ENCODE measurements around the gene PBX4.

Gene PBX4

DNA sequence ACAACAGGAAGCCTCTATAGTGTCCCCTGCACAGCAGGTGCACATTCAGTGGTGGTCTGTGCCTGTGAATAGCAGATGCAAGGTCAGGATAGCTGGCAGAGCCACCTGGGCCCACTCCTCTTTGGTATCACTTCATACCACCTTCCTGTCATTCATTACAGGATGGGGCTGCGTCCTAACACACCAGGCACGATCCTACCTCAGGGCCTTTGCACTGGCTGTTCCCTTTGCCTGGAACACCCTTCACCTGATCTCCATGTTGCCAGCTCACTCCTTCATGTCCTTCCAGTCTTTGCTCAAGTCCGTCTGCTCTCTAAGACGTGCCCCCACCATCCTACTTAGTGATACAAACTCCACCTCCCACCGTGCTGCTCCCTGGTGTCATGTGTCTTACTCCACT is 14.2 kb upstream of the PBX4 start:
- no peak overlapping the region for H3K4me3 ChIP-seq (ENCODE audit: low read depth, low read length)
- no peaks in the 10 kb centered on the region for H3K4me1 ChIP-seq (ENCODE audit: control insufficient read depth, insufficient read depth, low read length)
- POLR2A ChIA-PET = no interaction called here
- TF ChIP-seq ZNF623 (tag by site-specific recombination; IDR thresholded peaks at IDR 0.05) (peak; percentile 95), ZNF184 (tag by site-specific recombination; IDR thresholded peaks at IDR 0.05) (no peak), ZNF560 (tag by site-specific recombination; IDR thresholded peaks at IDR 0.05; ENCODE audit: borderline replicate concordance) (no peak), ZNF114 (tag by site-specific recombination; IDR thresholded peaks at IDR 0.05) (no peak), ZNF239 (tag by site-specific recombination; IDR thresholded peaks at IDR 0.05) (no peak), ZNF830 (tag by site-specific recombination; IDR thresholded peaks at IDR 0.05; ENCODE audit: low read depth) (no peak), ZNF610 (tag by site-specific recombination; IDR thresholded peaks at IDR 0.05; ENCODE audit: borderline replicate concordance) (no peak)
- no peaks in the 10 kb centered on the region for H3K9me3 ChIP-seq (ENCODE audit: control insufficient read depth, insufficient read depth, low read depth, low read length)
- no peak overlapping the region for H3K27ac ChIP-seq (ENCODE audit: extremely low read depth, low read depth, low read length)
- CTCF ChIA-PET = interaction anchor here (0.6 to 0.7 kb wide), 2 partner anchors 8 to 30 kb away, joined by 3 read pairs; no protein-coding TSS in a partner anchor
- H3K36me3 ChIP-seq (ENCODE audit: control insufficient read depth in 2 of 2, insufficient read depth in 1 of 2, low read length in 2 of 2) = peaks cover 0 to 41% of the 10 kb centered on the region in 2 experiments; a peak in 2 of 3 replicates

DNA sequence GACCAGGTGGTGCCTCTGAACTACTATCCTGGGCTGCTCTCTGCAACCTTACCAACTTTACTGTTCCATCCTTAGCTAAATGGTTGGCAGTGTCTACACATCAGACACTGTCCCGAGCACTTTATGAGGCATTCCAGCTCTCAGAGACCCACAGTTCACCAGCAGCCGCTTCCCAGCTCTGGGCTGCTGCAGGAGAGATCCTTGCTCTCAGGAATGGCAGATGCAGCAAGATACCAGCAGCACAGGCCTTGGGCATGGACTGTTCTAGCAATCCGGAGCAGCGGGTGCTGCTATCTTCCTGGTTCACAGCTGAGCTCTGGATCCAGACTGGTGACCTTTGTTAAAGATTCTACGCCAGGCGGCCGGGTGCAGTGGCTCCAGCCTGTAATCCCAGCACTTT is 12.9 kb upstream of the PBX4 start:
- peaks cover 0 to 36% of the 10 kb centered on the region in 2 experiments; a peak in 2 of 3 replicates for H3K36me3 ChIP-seq (ENCODE audit: control insufficient read depth in 2 of 2, insufficient read depth in 1 of 2, low read length in 2 of 2)
- no peaks in the 10 kb centered on the region for H3K4me1 ChIP-seq (ENCODE audit: control insufficient read depth, insufficient read depth, low read length)
- no peaks in the 10 kb centered on the region for H3K9me3 ChIP-seq (ENCODE audit: control insufficient read depth, insufficient read depth, low read depth, low read length)
- no peak overlapping the region for H3K27ac ChIP-seq (ENCODE audit: extremely low read depth, low read depth, low read length)
- ChIA-PET POLR2A (interaction anchor here (0.6 kb wide), 1 partner anchor 100 kb away, joined by 8 read pairs; no protein-coding TSS in a partner anchor), CTCF (interaction anchor here (1.3 kb wide), 1 partner anchor 12 kb away, joined by 5 read pairs; the partner anchor contains the start of gene GMIP)
- TF ChIP-seq, protein P1, sequence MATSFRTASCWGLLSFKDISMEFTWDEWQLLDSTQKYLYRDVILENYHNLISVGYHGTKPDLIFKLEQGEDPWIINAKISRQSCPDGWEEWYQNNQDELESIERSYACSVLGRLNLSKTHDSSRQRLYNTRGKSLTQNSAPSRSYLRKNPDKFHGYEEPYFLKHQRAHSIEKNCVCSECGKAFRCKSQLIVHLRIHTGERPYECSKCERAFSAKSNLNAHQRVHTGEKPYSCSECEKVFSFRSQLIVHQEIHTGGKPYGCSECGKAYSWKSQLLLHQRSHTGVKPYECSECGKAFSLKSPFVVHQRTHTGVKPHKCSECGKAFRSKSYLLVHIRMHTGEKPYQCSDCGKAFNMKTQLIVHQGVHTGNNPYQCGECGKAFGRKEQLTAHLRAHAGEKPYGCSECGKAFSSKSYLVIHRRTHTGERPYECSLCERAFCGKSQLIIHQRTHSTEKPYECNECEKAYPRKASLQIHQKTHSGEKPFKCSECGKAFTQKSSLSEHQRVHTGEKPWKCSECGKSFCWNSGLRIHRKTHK (tag by site-specific recombination; IDR thresholded peaks at IDR 0.05) = no peak
- TF ChIP-seq MZF1 (tag by site-specific recombination; IDR thresholded peaks at IDR 0.05; ENCODE audit: borderline replicate concordance) (no peak), ZNF76 (tag by site-specific recombination; IDR thresholded peaks at IDR 0.05; ENCODE audit: borderline replicate concordance, low read depth) (no peak), ZFP37 (tag by site-specific recombination; IDR thresholded peaks at IDR 0.05) (no peak), CTCF (tag by site-specific recombination; IDR thresholded peaks at IDR 0.05) (no peak), ZNF146 (tag by site-specific recombination; IDR thresholded peaks at IDR 0.05) (no peak), ZNF623 (tag by site-specific recombination; IDR thresholded peaks at IDR 0.05) (no peak), ZNF311 (tag by site-specific recombination; IDR thresholded peaks at IDR 0.05; ENCODE audit: borderline replicate concordance) (no peak), ZNF394 (tag by site-specific recombination; IDR thresholded peaks at IDR 0.05; ENCODE audit: borderline replicate concordance) (no peak), SP7 (tag by site-specific recombination; IDR thresholded peaks at IDR 0.05) (no peak)
- TF ChIP-seq, protein P2, sequence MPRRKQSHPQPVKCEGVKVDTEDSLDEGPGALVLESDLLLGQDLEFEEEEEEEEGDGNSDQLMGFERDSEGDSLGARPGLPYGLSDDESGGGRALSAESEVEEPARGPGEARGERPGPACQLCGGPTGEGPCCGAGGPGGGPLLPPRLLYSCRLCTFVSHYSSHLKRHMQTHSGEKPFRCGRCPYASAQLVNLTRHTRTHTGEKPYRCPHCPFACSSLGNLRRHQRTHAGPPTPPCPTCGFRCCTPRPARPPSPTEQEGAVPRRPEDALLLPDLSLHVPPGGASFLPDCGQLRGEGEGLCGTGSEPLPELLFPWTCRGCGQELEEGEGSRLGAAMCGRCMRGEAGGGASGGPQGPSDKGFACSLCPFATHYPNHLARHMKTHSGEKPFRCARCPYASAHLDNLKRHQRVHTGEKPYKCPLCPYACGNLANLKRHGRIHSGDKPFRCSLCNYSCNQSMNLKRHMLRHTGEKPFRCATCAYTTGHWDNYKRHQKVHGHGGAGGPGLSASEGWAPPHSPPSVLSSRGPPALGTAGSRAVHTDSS (tag by site-specific recombination; IDR thresholded peaks at IDR 0.05) = no peak
- no peak overlapping the region for H3K4me3 ChIP-seq (ENCODE audit: low read depth, low read length)

DNA sequence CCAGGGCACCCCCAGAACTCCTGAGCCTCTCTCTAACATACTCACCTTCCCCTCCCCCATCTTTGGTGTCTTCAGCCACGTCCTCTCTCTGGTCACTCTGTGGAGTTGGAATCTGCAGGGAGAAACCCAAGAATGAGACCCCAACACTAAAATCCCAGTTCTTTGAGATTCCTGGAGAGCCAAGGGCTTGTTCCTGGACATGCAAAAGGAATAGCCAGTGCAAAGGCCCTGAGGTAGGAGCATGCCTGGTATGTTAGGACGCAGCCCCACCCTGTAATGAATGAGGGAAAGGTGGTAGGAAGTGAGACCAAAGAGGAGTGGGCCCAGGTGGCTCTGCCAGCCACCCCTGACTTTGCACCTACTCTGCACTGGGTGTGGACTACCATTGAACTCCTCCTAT is 11.9 kb upstream of the PBX4 start:
- Histone ChIP-seq H3K36me3 (ENCODE audit: control insufficient read depth in 2 of 2, insufficient read depth in 1 of 2, low read length in 2 of 2) (peaks cover 0 to 32% of the 10 kb centered on the region in 2 experiments; a peak in 2 of 3 replicates), H3K4me3 (ENCODE audit: low read depth, low read length) (no peak overlapping the region), H3K4me1 (ENCODE audit: control insufficient read depth, insufficient read depth, low read length) (no peaks in the 10 kb centered on the region), H3K9me3 (ENCODE audit: control insufficient read depth, insufficient read depth, low read depth, low read length) (no peaks in the 10 kb centered on the region), H3K27ac (ENCODE audit: extremely low read depth, low read depth, low read length) (no peak overlapping the region)
- TF ChIP-seq ZNF16 (tag by site-specific recombination; IDR thresholded peaks at IDR 0.05; ENCODE audit: low read depth) (no peak), HOXC10 (CRISPR knock-in tag; IDR thresholded peaks at IDR 0.05) (no peak), ZNF623 (tag by site-specific recombination; IDR thresholded peaks at IDR 0.05) (peak; percentile 91)
- ChIA-PET CTCF (interaction anchor here (1.3 kb wide), 1 partner anchor 13 kb away, joined by 5 read pairs; the partner anchor contains the start of gene GMIP), POLR2A (no interaction called here)
